ENCODE data around the gene LCLAT1. TPM values are rescaled to one million over a fixed set of nuclear protein-coding genes. Genes with fewer than 3 reads are reported as not detected.
"Not testable (repeated sequence)": the region's sequence is repeated elsewhere in the genome, so short reads cannot be mapped to it uniquely, and the experiment has no call there.

The LCLAT1 gene
- total RNA-seq, 1 donor from 2014 or later = 41.0 TPM

- Histone ChIP-seq H3K9me3 (replicated peaks) (no peaks in the 10 kb centered on the region), H3K4me3 (no peak overlapping the region), H3K27ac (replicated peaks) (no peak overlapping the region), H3K36me3 (peaks cover 26% of the 10 kb centered on the region), H3K27me3 (ENCODE audit: low read depth) (no peaks in the 10 kb centered on the region), H3K4me1 (no peaks in the 10 kb centered on the region)
- no peak for DNase-seq
- TF ChIP-seq, protein P1, sequence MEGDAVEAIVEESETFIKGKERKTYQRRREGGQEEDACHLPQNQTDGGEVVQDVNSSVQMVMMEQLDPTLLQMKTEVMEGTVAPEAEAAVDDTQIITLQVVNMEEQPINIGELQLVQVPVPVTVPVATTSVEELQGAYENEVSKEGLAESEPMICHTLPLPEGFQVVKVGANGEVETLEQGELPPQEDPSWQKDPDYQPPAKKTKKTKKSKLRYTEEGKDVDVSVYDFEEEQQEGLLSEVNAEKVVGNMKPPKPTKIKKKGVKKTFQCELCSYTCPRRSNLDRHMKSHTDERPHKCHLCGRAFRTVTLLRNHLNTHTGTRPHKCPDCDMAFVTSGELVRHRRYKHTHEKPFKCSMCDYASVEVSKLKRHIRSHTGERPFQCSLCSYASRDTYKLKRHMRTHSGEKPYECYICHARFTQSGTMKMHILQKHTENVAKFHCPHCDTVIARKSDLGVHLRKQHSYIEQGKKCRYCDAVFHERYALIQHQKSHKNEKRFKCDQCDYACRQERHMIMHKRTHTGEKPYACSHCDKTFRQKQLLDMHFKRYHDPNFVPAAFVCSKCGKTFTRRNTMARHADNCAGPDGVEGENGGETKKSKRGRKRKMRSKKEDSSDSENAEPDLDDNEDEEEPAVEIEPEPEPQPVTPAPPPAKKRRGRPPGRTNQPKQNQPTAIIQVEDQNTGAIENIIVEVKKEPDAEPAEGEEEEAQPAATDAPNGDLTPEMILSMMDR (IDR thresholded peaks at IDR 0.05; ENCODE audit: borderline replicate concordance) = no peak
- intact Hi-C loops (cut with micrococcal nuclease) = no loop called here
Measured at GRCh38 chr2:30639836-30640235, 192.8 kb downstream of the LCLAT1 start.

- H3K27me3 ChIP-seq (ENCODE audit: low read depth) = no peaks in the 10 kb centered on the region
- H3K9me3 ChIP-seq (replicated peaks) = no peaks in the 10 kb centered on the region
- no peaks in the 10 kb centered on the region for H3K4me1 ChIP-seq
- no peak for DNase-seq
- H3K27ac ChIP-seq (replicated peaks) = no peak overlapping the region
- intact Hi-C loops (cut with micrococcal nuclease) = no loop called here
- H3K36me3 ChIP-seq = peaks cover 26% of the 10 kb centered on the region
- no peak overlapping the region for H3K4me3 ChIP-seq
- TF ChIP-seq, protein P1 (IDR thresholded peaks at IDR 0.05; ENCODE audit: borderline replicate concordance) = no peak
Measured at GRCh38 chr2:30641765-30642345, 194.8 kb downstream of the LCLAT1 start.

- H3K4me3 ChIP-seq; H3K4me1 ChIP-seq; H3K27me3 ChIP-seq (ENCODE audit: low read depth); H3K27ac ChIP-seq (replicated peaks); intact Hi-C loops (cut with micrococcal nuclease); DNase-seq; H3K9me3 ChIP-seq (replicated peaks): not testable (repeated sequence)
- peaks cover 26% of the 10 kb centered on the region for H3K36me3 ChIP-seq
Measured at GRCh38 chr2:30643013-30643412, 196.0 kb downstream of the LCLAT1 start.

GRCh38 chr2:30643674-30644073 is 196.6 kb downstream of the LCLAT1 start:
- Histone ChIP-seq H3K4me3 (no peak overlapping the region), H3K27me3 (ENCODE audit: low read depth) (no peaks in the 10 kb centered on the region), H3K27ac (replicated peaks) (no peak overlapping the region), H3K36me3 (peaks cover 26% of the 10 kb centered on the region), H3K4me1 (no peaks in the 10 kb centered on the region), H3K9me3 (replicated peaks) (no peaks in the 10 kb centered on the region)
- intact Hi-C loops (cut with micrococcal nuclease) = no loop called here
- no peak for DNase-seq
- TF ChIP-seq, protein P1 (IDR thresholded peaks at IDR 0.05; ENCODE audit: borderline replicate concordance) = no peak

DNA sequence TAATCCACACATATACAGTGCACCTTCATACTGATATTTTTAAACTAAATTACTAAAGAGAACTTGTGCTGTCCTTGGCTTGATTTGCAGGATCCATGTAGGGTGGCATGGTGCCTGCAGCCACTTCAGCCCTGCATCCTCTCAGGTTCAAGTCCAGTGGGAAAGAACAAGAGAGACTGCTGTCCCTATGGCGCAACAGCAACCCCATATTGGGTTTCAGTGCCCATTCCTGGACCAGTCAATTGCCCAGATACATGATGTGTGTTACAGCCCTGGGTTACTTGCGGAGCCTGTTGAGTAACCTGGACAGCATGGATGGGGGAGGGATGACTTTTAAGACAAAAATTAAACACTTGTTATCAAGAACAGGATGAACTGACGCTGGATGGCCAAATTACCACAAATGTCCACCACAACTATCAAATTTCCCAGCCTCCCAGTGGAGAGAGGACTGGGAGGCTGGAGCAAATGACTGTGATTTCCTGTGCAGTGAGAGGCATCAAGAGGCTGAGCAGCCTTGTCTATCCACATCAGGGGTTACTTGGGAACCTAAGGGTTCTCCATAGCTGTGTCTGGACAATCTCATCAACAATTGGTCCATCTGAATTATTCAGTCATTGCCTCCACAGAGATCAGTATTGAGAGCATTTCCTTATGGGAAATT is 198.2 kb downstream of the LCLAT1 start:
- no peak for DNase-seq
- Histone ChIP-seq H3K9me3 (replicated peaks) (no peaks in the 10 kb centered on the region), H3K4me1 (peaks cover 4% of the 10 kb centered on the region), H3K27ac (replicated peaks) (no peak overlapping the region), H3K4me3 (no peak overlapping the region), H3K36me3 (peaks cover 19% of the 10 kb centered on the region), H3K27me3 (ENCODE audit: low read depth) (no peaks in the 10 kb centered on the region)
- TF ChIP-seq, protein P1 (IDR thresholded peaks at IDR 0.05; ENCODE audit: borderline replicate concordance) = no peak
- intact Hi-C loops (cut with micrococcal nuclease) = no loop called here

- peaks cover 4% of the 10 kb centered on the region for H3K4me1 ChIP-seq
- TF ChIP-seq, protein P1 (IDR thresholded peaks at IDR 0.05; ENCODE audit: borderline replicate concordance) = no peak
- no peaks in the 10 kb centered on the region for H3K27me3 ChIP-seq (ENCODE audit: low read depth)
- no peak for DNase-seq
- H3K9me3 ChIP-seq (replicated peaks) = no peaks in the 10 kb centered on the region
- no peak overlapping the region for H3K4me3 ChIP-seq
- peaks cover 14% of the 10 kb centered on the region for H3K36me3 ChIP-seq
- intact Hi-C loops (cut with micrococcal nuclease) = no loop called here
- no peak overlapping the region for H3K27ac ChIP-seq (replicated peaks)
Measured at GRCh38 chr2:30645745-30646119, 198.7 kb downstream of the LCLAT1 start.

Measured in left ventricle myocardium inferior (tissue), 1 donor.